ENCODE measurements around the gene TUBA8.

The TUBA8 gene

DNA sequence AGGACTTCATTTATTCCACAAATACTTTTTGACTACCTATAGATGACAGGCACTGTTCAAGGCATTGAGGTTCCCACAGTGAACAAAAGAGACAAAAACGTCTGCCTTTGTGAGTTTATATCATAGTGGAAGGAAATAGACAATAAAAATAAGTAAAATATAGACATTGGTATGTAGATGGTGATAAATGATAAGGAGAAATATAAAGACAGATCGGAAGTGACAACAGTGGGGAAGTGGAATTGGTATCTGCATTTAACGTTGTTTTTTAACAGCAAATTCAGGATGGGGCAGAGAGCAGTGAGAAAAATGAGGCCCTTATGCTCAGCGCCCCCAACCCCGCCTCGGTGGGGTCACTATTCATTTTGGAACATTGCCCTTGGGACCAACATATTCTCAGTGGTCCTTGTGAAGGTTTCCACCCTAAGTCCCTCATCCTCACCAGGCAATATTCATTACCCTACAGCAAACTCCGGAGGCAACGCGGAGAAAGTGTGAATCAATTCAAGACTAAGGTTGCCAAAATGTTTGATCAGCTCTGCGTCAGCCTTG is 33.4 kb upstream of the TUBA8 start:
- DNase-seq (ENCODE audit: low read depth in 1 of 2, low spot score in 1 of 2), result no peak

DNA sequence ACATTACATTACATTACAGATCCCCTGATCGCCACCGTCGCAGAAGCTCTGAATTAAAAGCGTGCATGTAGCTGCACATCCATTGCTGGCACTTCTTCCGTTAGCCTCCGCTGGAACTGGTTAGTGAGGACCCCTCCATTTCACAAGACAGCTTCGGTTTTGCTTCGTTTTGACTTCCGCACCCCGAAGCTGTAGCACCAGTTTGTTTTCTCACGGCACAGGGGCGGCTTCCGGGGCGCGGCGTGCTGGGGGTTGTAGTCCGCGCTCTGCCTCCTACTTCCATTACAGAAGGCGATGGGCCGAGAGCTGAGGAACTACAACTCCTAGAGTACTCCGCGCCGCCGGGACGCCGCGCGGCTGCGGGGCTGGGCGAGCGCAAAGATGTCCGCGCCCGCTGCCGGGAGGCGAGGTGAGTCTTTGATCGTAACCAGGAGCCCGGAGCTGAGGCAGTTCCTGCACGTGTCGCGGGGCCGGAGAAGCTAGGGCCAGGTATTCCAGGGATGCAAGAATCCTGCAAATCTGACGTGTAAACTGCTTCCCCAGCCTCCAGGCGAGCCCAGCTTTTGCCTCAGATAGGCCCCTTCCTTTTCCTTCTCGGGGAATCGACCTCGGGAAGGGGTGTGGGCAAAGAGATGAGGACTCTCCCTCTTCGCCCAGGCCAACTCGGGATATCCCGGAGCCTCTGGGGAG is 32.8 kb upstream of the TUBA8 start, which contains the start of gene PEX26:
PEX26 (plus strand) TSS at position 352 of the 690 bp plus-strand sequence. CDS start 387 bp downstream, outside the sequence.
- DNase-seq (ENCODE audit: low read depth in 1 of 2, low spot score in 1 of 2), result peak; percentile 89 to 90

DNA sequence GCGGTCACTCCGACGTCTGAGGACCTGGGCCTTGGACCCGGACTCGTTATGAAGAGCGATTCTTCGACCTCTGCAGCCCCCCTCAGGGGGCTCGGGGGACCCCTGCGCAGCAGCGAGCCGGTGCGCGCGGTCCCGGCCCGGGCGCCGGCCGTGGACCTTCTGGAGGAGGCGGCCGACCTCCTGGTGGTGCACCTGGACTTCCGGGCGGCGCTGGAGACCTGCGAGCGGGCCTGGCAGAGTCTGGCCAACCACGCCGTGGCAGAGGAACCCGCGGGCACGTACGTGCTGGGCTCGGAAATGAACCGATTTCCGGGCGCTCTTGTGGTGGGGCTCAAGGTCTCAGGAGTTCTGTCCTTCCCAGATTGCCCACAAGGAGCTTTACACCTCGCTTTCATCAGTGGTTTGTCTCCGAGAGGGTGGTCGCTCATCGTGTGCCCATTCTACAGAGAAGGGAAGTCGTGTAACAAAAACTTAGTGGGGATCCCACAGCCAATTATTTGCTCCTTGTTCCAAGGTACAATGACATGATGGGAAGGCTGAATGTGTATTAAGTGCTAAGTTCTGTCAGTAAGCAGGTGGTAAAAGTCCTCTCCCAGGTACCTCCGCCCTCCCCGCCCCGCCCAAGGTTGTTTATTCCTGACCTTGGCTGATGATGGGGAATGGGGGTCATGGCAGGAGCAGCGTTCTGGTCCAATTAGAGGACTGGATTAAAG is 32.1 kb upstream of the TUBA8 start:
- DNase-seq (ENCODE audit: low read depth in 1 of 2, low spot score in 1 of 2), result no peak

DNA sequence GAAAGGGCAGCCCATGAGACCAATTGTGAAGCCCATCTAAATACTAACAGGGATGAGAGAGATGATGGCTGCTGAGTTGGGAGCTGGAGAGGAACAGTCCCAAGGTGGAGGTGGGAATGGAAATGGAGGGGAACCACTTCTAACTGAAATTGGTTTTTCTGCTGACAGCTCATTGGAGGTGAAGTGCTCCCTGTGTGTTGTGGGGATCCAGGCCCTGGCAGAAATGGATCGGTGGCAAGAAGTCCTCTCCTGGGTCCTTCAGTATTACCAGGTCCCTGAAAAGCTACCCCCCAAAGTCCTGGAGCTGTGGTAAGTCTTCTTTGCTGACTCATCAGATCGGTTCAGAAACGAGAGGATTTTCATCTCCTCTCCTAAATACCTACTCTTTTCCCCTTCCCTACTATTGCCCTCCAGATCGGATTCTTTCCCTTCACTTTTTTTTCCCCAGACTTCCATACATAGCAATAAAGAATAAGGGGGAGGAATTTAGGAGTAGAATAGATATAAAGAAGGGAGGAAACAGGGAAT is 30.8 kb upstream of the TUBA8 start:
- no peak for DNase-seq (ENCODE audit: low read depth in 1 of 2, low spot score in 1 of 2)

DNA sequence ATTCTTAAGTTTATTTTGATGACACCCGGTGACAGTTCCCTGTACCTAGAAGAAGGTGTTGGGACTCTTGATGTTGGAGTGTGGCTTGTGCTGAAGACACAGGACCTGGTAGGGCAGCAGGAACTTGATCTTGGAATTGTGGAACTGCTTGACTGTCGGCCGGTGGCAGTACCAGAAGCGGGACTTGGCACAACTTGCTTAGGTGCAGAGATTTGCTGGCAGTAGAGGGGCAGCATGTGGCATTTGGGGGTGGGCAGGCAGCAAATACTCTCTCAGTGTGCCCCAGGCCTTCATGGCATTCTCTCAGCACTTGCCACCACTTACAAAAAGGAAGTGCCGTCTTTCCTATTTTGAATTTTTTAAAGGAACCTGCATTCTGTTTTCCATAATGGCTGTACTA is 29.2 kb upstream of the TUBA8 start:
- DNase-seq (ENCODE audit: low read depth in 1 of 2, low spot score in 1 of 2), result no peak

DNA sequence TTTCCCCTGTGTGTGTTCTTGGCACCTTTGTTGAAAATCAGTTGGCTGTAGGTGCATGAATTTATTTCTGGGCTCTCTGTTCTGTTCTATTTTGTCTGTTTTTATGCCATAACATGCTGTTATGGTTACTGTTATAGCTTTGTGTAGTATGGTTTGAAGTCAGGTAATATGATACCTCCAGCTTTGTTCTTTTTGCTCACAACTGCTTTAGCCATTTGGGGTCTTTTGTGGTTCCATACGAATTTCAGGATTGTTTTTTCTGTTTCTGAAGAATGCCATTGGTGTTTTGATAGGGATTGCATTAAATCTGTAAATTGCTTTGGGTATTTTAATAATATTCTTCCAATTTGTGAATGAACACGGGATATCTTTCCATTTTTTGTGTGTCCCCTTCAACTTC is 28.1 kb upstream of the TUBA8 start:
- no peak for DNase-seq (ENCODE audit: low read depth in 1 of 2, low spot score in 1 of 2)

DNA sequence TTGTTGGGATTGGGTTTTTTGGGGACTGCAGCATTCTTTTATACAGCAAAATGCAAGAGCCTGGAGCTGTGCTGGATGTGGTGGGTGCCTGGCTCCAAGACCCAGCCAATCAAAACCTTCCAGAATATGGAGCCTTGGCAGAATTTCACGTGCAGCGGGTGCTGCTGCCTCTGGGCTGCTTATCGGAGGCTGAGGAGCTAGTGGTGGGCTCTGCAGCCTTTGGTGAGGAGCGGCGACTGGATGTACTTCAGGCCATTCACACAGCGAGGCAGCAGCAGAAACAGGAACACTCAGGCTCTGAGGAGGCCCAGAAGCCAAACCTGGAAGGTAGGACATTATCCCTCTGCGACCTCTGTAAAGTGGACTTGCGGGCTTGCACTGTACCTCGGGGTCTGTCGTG is 27.2 kb upstream of the TUBA8 start:
- DNase-seq (ENCODE audit: low read depth in 1 of 2, low spot score in 1 of 2), result no peak

DNA sequence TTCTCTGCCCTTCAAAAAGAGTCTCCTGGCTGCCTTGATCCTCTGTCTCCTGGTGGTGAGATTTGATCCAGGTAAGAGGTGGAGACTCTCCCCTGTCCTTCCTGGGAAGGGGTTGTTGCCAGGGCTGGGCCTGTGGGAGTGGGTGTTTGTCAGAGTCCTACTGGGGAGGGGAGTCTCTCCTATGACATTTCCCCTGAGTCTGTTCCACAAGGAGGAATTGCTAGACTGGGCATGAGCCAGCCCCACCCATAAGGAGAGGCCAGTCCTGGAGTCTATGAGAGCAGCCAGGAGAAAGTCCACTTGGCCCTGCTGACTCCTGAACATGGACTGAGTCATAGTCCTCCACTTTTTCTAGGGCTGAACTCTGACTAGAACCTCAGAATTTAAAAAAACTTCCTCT is 25.4 kb upstream of the TUBA8 start:
- DNase-seq (ENCODE audit: low read depth in 1 of 2, low spot score in 1 of 2), result no peak

DNA sequence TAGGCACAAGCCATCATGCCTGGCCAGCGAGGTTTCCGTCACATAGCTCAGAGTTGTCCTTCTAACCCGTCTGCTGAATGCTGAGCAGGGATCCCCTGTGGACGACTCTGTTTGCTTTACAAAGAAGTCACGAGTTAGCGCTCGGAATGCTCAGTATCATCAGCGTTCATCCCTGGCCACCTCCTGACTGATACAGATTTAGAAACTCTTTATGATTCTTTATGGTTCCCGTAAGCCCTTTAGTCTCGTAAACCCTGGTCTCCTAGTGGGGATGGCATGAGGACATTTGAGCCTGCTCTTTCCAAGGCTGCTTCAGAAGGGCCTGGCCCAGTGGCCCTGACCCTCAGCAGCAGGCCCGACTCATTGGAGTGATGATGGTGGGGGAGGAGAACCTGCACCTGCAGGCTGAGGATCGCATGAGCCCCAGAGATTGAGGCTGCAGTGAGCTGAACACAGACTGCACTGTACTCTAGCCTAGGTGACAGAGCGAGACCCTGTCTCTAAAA is 23.2 kb upstream of the TUBA8 start:
- no peak for DNase-seq (ENCODE audit: low read depth in 1 of 2, low spot score in 1 of 2)

DNA sequence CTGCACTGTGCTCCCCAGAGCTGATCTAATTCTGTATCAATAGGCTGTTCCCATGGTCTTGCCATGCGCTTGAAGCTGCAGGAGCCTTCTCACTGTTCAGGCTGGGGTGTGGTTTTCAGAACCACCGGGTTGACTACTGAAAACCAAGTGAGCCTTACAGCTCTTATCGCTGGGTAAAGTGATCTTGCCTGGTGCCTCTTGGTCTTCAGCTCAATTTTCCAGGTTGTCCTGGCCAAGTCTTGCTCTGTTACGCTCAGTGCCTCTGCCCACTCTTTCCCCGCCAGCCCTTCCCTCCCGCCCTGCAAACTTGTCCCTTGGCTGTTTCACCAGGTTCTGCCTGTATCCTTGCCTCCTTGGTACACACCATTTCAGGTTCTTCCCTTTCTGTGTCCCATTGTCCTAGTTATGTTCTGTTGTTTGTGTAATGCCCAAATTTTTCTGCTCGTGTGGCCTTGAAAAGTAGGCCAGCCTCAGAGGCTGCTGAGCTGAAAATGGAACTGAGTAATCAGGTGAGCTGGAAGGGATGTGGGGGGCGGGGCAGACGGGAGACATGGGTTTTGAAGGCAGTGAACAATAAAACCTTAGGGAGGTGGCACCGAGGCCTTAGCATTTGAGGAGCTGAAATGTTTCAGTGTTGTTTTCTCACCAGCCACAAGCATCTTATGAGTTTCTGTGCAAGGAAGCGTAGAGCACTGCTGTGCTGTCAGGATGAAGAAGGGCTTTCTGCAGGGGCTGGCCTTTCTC is 21.6 kb upstream of the TUBA8 start:
- no peak for DNase-seq (ENCODE audit: low read depth in 1 of 2, low spot score in 1 of 2)

DNA sequence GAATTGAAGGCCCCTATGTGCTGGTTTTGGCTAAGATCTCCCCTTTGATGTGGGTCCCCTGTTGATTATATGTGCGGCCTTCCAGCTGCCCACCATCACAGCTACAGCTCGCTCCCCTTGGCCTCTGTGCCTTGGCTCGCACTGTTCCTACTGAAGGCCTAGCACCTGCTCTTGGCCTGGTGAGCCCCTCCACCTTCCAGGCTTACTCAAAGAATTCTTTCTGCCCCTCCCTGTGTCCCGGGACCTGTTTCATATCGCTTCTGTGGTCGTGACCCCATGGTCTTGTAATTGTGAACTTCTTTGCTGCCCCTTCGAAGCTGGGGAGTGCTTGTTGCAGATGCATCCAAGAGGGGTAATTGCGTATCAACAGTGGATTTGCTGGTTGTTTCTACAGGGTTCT is 20.3 kb upstream of the TUBA8 start:
- no peak for DNase-seq (ENCODE audit: low read depth in 1 of 2, low spot score in 1 of 2)

DNA sequence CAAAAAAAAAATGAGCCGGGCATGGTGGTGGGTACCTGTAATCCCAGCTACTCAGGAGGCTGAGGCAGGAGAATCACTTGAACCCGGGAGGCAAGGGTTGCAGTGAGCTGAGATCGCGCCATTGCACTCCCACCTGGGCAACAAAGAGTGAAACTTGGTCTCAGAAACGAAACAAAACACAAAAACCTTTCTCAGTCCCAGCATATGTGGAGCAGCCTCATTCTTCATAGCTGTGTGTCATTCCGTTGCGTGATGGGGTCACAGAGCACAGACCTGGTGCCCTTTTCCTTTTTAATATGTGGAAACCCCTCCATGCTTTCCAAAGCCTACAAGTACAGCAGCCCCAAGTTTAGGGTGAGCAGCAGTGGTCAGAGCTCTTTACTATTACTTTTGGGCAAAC is 19.1 kb upstream of the TUBA8 start:
- DNase-seq (ENCODE audit: low read depth in 1 of 2, low spot score in 1 of 2), result no peak

DNA sequence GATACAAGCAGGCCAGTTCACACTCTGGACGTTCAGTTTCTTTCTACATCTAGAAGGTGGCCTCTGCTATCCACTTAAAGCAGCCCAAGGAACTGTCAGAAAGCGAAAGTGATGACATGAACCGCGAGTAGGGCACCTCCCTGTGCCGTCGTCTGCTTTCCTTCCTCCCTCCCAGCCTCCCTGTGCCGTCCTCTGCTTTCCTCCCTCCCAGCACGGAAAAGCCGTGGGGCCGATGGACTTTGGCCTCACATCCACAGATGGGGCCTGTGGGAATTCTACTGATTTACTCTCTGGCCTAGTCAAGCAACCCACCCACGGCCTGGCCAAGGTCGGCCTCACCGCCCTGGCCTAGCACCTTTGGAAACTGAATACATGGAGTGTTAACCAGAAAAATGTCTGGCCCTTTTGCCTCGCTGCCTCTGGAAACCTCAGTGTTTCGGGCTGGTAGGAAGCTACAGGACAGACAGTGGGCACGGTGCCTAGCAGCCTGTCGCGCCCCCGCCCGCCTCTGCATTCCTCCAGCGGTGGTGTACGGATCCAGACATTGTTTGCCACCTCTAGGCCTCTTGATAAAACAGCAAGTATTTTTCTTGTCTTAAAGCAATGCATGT is 18.6 kb upstream of the TUBA8 start:
- DNase-seq (ENCODE audit: low read depth in 1 of 2, low spot score in 1 of 2), result peak in 1 of 2 donors; percentile 32

DNA sequence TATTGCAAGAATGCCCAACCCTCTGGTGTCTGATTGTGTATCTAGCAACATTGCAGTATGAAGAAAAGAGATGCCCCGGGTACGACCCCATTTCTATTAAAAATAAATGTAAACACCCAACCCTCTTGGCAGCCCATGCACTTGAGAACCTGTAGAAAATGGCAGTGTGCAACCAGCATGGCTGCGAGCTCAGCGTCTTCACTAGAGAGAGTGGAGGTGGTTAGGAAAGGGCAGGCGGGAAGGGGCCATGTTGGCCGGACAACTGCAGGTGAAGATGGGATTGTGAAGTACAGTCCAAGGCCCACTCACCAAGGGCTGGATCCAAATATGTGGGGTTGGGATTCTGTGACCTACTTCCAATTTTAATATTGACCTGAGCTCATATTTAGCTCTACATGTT is 16.9 kb upstream of the TUBA8 start:
- DNase-seq (ENCODE audit: low read depth in 1 of 2, low spot score in 1 of 2), result no peak

DNA sequence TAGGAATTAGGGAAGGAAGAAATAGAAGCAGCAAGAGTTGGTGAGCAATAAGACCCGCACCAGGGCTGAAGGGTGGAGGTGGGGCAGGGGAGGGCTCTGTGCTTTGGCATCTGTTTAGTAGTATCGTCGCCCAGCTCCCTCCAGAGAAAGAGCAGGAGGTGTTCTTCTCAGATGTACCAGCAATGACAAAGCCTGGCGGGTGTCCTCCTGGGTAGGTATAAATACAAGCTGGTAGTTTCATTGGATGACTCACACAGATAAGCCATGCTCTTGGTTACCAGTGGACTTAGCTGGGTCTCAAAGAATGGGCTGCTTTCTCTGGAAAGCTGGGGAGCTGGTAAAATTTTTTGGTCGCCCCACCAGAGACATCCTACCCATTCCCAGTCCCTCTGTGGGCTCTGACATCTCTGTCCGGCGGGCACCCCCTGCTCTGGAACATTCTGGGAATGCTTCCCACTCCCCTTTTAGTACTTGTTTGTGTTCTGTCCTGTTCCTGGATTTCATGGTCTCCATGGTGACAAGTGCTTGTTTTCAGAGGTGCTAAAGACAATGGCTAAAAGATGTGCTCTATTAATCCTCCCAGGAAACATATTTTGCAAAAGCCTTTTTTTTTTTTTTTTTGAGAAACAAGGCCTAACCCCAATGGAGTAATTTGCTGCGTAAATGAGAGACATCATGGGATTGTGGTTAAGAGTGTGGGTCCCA is 15.4 kb upstream of the TUBA8 start:
- no peak for DNase-seq (ENCODE audit: low read depth in 1 of 2, low spot score in 1 of 2)

DNA sequence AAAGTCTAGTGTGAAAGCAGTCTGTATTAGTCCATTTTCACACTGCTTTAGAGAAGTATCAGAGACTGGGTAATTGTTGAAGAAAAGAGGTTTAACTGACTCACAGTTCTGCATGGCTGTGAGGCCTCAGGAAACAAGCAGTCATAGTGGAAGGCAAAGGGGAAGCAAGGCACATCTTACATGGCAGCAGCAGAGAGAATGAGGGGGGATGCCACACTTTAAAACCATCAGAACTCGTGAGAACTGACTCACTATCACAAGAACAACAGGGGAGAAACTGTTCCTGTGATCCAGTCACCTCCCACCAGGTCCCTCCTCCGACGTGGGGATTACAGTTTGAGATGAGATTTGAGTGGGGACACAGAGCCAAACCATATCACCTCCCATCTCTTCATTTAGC is 13.8 kb upstream of the TUBA8 start:
- DNase-seq (ENCODE audit: low read depth in 1 of 2, low spot score in 1 of 2), result no peak

DNA sequence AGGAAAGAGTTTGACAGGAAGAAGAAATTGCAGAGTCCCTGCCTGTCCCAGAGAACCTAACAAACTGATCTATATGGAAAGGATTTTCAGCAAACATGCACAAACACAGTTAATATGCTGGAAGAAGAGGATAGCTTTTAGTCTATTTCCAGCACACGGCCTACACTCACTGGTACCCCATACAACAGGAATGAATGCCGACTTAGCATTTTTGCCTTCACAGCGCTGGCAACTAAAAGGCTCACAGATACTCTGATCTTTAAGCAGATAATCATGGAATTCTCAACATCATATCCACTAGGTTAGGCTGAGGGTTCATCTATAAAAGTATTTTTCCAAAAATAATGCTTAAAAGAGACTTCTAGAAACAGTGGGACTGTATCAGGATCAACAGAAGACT is 9.8 kb upstream of the TUBA8 start:
- no peak for DNase-seq (ENCODE audit: low read depth in 1 of 2, low spot score in 1 of 2)

DNA sequence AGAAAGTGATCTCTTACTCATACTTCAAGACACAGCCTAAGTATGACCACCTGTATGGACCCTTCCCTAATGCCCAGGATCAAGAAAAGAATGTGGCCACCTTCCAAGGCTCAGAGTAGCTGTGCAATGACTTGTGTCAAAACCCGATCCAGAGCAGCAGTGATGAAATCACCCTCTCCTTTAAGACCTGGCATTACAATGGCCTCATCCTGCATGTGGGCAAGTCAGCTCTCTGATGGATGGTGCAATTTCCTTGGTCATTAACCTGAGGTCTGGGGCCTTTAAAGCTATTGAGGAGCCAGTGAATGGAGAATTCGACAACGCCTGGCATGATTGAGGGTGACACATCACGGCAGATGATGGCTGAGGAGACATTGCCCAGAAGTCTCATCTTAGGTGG is 9.1 kb upstream of the TUBA8 start:
- DNase-seq (ENCODE audit: low read depth in 1 of 2, low spot score in 1 of 2), result no peak

DNA sequence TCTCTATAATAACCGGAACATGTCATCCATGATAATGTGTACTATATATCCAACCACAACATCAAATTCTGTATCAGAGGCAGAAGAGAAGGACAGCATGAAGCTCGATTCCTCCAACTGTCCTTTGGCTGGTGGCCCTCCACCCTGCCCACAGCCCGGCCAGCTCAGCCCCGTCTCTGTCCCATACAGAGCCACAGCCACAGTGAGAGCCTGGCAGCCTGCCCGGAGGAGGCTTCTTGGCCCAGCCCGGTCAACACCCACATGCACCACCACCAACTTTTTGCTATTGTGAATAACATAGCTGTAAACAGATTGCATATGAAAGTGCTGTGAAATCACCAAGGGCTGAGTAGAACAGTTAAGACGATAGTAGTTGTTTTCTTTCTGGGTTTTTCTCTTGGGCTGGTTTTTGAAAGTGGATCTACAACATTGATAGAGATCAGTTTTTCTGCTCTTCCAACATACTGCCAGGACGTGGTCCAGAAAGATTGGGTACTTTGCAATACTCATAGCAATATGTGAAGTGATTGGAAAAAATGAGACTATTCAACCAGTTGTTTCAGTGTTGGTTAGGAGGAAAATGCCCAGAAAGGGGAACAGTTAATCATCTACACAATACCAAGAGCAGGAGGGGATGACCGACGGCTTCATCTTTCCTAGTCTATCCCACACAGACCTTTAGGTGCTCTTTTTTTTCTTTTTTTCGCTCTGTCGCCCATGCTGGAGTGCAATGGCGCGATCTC is 6.9 kb upstream of the TUBA8 start:
- no peak for DNase-seq (ENCODE audit: low read depth in 1 of 2, low spot score in 1 of 2)

DNA sequence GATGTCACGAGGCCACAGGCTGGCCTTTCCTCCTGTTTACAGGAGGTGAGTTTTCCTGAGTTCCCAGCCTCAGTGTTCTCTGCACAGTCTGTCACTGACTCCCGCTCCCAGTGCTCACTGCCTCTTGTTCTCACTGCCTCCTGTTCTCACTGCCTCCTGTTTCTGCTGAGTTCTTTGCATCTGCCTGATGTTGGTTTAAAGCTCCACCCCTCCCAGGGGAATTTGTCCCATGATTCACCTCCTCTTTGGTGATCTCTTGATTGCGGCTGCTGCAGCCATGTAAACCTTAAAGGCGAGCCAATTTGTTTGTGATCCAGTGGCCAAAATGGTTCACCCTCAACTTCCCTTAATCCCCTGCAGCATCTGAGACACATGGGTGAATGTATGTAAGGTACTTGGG is 6.0 kb upstream of the TUBA8 start:
- no peak for DNase-seq (ENCODE audit: low read depth in 1 of 2, low spot score in 1 of 2)

All from activated T-helper 1 cell treated with anti-CD3 and anti-CD28 coated beads, Interleukin-2, amount 50 U/mL, for 16 hours (primary cell).